ENCODE results near the gene KCNJ13. TPM values are rescaled to one million over a fixed set of nuclear protein-coding genes. Genes with fewer than 3 reads are reported as not detected.

Gene KCNJ13
- total RNA-seq, 1 donor from 2014 or later, result 21.9 TPM

DNA sequence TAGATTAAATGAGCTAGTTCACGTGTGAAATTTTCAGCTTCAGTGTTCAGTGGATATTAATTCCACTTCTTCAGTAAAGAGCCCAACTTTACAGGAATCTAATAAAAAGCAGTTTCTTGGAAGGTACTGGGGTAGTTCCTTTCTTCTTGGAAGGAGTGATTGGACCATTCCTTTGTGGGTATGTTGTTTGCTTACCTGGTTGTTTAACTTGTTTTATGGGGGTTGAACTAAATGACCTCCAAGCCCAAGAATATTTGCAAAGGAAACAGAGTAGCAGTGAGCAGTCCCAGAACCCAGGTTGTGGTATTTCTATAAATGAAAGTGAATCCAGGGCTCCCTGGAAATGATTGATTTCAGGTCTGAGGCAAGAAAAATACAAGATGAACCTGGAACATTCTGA is 31.4 kb downstream of the KCNJ13 start:
- Histone ChIP-seq H3K4me3 (no peak overlapping the region), H3K4me2 (no peak overlapping the region), H3K27ac (no peak overlapping the region), H2AFZ (replicated peaks) (no peak overlapping the region), H3F3A (ENCODE audit: low read depth) (no peaks in the 10 kb centered on the region), H3K27me3 (no peaks in the 10 kb centered on the region), H4K20me1 (ENCODE audit: low read depth) (peaks cover 12% of the 10 kb centered on the region), H3K36me3 (no peaks in the 10 kb centered on the region), H3K9ac (no peak overlapping the region), H3K4me1 (peaks cover 11% of the 10 kb centered on the region), H3K9me3 (ENCODE audit: low read depth) (no peaks in the 10 kb centered on the region), H3K79me2 (ENCODE audit: low read depth) (peaks cover 4% of the 10 kb centered on the region)
- no peak for DNase-seq (ENCODE audit: low spot score)
- H3K9me3 Mint-ChIP-seq, result no peaks in the 10 kb centered on the region
- TF ChIP-seq, protein P1, sequence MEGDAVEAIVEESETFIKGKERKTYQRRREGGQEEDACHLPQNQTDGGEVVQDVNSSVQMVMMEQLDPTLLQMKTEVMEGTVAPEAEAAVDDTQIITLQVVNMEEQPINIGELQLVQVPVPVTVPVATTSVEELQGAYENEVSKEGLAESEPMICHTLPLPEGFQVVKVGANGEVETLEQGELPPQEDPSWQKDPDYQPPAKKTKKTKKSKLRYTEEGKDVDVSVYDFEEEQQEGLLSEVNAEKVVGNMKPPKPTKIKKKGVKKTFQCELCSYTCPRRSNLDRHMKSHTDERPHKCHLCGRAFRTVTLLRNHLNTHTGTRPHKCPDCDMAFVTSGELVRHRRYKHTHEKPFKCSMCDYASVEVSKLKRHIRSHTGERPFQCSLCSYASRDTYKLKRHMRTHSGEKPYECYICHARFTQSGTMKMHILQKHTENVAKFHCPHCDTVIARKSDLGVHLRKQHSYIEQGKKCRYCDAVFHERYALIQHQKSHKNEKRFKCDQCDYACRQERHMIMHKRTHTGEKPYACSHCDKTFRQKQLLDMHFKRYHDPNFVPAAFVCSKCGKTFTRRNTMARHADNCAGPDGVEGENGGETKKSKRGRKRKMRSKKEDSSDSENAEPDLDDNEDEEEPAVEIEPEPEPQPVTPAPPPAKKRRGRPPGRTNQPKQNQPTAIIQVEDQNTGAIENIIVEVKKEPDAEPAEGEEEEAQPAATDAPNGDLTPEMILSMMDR (IDR thresholded peaks at IDR 0.05), result no peak
- TF ChIP-seq EZH2phosphoT487 (IDR thresholded peaks at IDR 0.05), result no peak
- no peak for TF ChIP-seq EZH2 (IDR thresholded peaks at IDR 0.05)
- H3K4me3 Mint-ChIP-seq, result no peak overlapping the region
- peaks cover 12% of the 10 kb centered on the region for H3K36me3 Mint-ChIP-seq
- no peak overlapping the region for H3K27ac Mint-ChIP-seq
- peaks cover 13% of the 10 kb centered on the region for H3K4me1 Mint-ChIP-seq
- H3K27me3 Mint-ChIP-seq (ENCODE audit: insufficient read depth, low read depth), result peaks cover 2% of the 10 kb centered on the region

DNA sequence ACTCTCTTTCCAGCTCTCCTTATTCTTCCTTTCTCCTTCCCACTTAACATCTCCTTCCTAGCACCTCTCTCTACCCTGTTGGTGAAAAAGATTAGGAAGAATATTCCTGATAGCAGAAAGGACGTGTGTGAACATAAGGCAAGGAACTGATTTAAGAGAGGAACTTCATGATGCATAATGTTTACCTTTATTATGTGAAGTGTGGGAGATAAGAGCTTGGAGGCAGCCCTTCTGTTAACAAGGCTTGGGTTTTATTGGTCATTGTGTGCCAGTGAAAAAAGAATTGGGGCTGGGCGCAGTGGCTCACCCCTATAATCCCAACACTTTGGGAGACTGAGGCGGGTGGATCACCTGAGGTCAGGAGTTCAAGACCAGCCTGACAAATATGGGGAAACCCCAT is 34.4 kb downstream of the KCNJ13 start:
- no peak overlapping the region for H2AFZ ChIP-seq (replicated peaks)
- peaks cover 11% of the 10 kb centered on the region for H3K4me1 ChIP-seq
- peak overlapping the region; percentile 17 for H3K27ac Mint-ChIP-seq
- no peaks in the 10 kb centered on the region for H3K27me3 Mint-ChIP-seq (ENCODE audit: insufficient read depth, low read depth)
- no peak overlapping the region for H3K4me3 ChIP-seq
- H3K9me3 ChIP-seq (ENCODE audit: low read depth), result no peaks in the 10 kb centered on the region
- H3K9ac ChIP-seq, result no peak overlapping the region
- no peak for TF ChIP-seq EZH2phosphoT487 (IDR thresholded peaks at IDR 0.05)
- TF ChIP-seq EZH2 (IDR thresholded peaks at IDR 0.05), result no peak
- TF ChIP-seq, protein P1 (IDR thresholded peaks at IDR 0.05), result no peak
- peaks cover 3% of the 10 kb centered on the region for H3K36me3 Mint-ChIP-seq
- no peaks in the 10 kb centered on the region for H3K36me3 ChIP-seq
- no peaks in the 10 kb centered on the region for H3F3A ChIP-seq (ENCODE audit: low read depth)
- no peaks in the 10 kb centered on the region for H3K9me3 Mint-ChIP-seq
- no peaks in the 10 kb centered on the region for H3K27me3 ChIP-seq
- H3K27ac ChIP-seq, result no peak overlapping the region
- H3K4me3 Mint-ChIP-seq, result no peak overlapping the region
- DNase-seq (ENCODE audit: low spot score), result no peak
- H4K20me1 ChIP-seq (ENCODE audit: low read depth), result peaks cover 17% of the 10 kb centered on the region
- H3K4me2 ChIP-seq, result no peak overlapping the region
- H3K79me2 ChIP-seq (ENCODE audit: low read depth), result peaks cover 7% of the 10 kb centered on the region
- H3K4me1 Mint-ChIP-seq, result peaks cover 13% of the 10 kb centered on the region

DNA sequence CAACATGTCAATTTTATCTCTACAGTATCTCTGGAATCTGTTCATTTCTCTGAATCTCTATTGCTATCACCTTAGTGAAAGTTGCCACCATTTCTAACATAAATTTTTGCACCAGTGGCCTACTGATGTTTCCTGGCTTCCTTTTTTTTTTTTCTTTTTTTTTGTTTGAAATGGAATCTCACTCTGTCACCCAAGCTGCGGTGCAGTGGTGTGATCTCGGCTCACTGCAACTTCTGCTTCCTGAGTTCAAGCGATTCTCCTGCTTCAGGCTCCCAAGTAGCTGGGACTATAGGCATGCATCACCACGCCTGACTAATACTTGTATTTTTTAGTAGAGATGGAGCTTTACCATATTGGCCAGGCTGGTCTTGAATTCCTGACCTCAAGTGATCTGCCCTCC is 35.1 kb downstream of the KCNJ13 start:
- TF ChIP-seq, protein P1 (IDR thresholded peaks at IDR 0.05), result no peak
- TF ChIP-seq EZH2phosphoT487 (IDR thresholded peaks at IDR 0.05), result no peak
- no peak for TF ChIP-seq EZH2 (IDR thresholded peaks at IDR 0.05)
- H3K36me3 ChIP-seq, result no peaks in the 10 kb centered on the region
- Mint-ChIP-seq H3K9me3 (no peaks in the 10 kb centered on the region), H3K27ac (peak overlapping the region; percentile 17), H3K4me1 (peaks cover 13% of the 10 kb centered on the region), H3K4me3 (no peak overlapping the region), H3K36me3 (peaks cover 3% of the 10 kb centered on the region), H3K27me3 (ENCODE audit: insufficient read depth, low read depth) (no peaks in the 10 kb centered on the region)
- no peak overlapping the region for H3K4me3 ChIP-seq
- no peak overlapping the region for H2AFZ ChIP-seq (replicated peaks)
- H3F3A ChIP-seq (ENCODE audit: low read depth), result no peaks in the 10 kb centered on the region
- H3K27ac ChIP-seq, result no peak overlapping the region
- no peaks in the 10 kb centered on the region for H3K9me3 ChIP-seq (ENCODE audit: low read depth)
- no peaks in the 10 kb centered on the region for H3K27me3 ChIP-seq
- DNase-seq (ENCODE audit: low spot score), result no peak
- H3K9ac ChIP-seq, result no peak overlapping the region
- peaks cover 7% of the 10 kb centered on the region for H3K79me2 ChIP-seq (ENCODE audit: low read depth)
- no peak overlapping the region for H3K4me2 ChIP-seq
- H3K4me1 ChIP-seq, result peaks cover 11% of the 10 kb centered on the region
- H4K20me1 ChIP-seq (ENCODE audit: low read depth), result peaks cover 18% of the 10 kb centered on the region
